GM19351 (cell line): Measurements from ENCODE around the gene TBL1X.

Experiments used
- ATAC-seq: cut with Tn5 transposase; IDR thresholded peaks from one replicate; pipeline ENCODE4 v1.9.1; 2021; ENCODE audit warnings: mild to moderate bottlenecking, moderate library complexity; ENCODE audit not compliant: unreplicated experiment

Gene TBL1X

DNA sequence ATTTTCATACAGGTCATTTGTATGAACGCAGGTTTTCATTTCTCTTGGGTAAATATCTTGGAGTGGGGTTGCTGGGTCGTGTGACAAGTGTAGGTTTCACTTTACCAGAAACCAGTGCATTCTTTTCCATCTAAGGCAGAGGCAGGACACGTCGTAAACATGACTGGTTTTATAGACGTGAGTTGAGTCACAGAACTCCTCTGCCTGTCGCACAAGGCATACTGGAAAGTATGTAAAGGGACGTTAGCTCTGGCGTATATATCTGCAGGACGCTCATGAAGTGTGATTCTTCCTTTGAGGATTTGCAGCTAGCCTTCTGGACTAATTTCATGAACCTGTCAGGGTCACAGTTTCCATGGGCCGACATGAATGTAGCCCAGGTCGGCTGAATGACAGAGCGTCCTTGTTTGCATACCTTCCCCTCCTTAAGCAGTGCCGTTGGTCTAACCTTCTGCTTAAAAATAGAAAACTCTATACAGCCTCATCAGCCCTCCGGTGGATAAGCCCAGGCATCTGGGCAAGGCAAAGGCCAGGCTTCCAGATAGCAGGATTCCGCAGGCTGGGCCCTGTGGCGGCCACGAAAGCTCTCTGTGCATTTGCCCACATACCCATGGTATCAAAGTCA lies 194.8 kb downstream of the TBL1X start:
- ATAC-seq: no peak

DNA sequence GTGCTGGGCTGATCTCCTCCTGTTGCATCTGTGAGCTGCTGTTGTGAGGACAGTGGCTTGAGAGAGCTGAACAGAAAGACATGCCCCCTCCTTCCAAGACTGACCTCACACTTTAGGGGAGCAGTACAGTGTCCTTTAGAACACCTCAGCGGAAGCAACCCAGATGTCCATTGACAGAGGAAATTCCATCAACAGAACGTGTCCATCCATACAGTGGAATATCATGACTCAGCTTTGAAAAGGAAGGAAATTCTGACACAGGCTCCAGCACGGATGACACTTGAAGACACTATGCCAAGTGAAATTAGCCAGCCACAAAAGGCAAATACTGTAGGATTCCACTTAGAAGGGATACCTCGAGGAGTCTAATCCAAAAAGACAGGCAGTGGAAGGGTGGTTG lies 197.3 kb downstream of the TBL1X start:
- no peak for ATAC-seq

GRCh38 chrX:9663216-9663615 lies 198.4 kb downstream of the TBL1X start:
- no peak for ATAC-seq

- no peak for ATAC-seq
Observed at GRCh38 chrX:9664224-9664623, 199.4 kb downstream of the TBL1X start.

GRCh38 chrX:9665113-9665512 lies 200.3 kb downstream of the TBL1X start:
- no peak for ATAC-seq

DNA sequence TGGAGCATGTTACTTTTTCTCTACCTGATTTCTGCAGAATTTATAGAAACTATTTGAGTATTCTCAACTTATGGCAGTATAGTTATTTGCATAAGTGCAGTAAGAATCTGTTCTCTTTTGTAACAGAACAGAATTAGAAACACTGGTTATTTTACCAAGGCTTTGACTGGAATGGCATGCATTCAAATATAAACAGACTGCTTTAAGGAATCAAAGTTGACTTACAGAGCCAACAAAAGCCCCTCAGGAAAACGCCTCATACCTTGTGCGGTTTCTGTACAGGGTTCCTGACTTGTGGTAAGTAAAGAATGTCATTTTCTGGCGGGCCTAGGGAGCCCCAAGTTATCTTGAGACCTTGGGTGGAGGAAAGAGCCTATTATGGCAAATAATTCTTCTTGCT lies 203.7 kb downstream of the TBL1X start:
- no peak for ATAC-seq

GRCh38 chrX:9670136-9670814 lies 205.4 kb downstream of the TBL1X start:
- ATAC-seq: no peak

- ATAC-seq: peak; percentile 68
Observed at GRCh38 chrX:9671998-9672397, 207.1 kb downstream of the TBL1X start.

- no peak for ATAC-seq
Observed at GRCh38 chrX:9676306-9676705, 211.4 kb downstream of the TBL1X start.

- ATAC-seq: no peak
Observed at GRCh38 chrX:9676738-9677097, 211.9 kb downstream of the TBL1X start.

GRCh38 chrX:9677098-9677739 lies 212.4 kb downstream of the TBL1X start:
- ATAC-seq: peak; percentile 98

- no peak for ATAC-seq
Observed at GRCh38 chrX:9678215-9678965, 213.5 kb downstream of the TBL1X start.

GRCh38 chrX:9681011-9681410 lies 216.2 kb downstream of the TBL1X start:
- ATAC-seq: no peak

GRCh38 chrX:9681422-9681821 lies 216.6 kb downstream of the TBL1X start:
- no peak for ATAC-seq

- no peak for ATAC-seq
Observed at GRCh38 chrX:9682456-9682855, 217.6 kb downstream of the TBL1X start.

- no peak for ATAC-seq
Observed at GRCh38 chrX:9682861-9683260, 218.0 kb downstream of the TBL1X start.

GRCh38 chrX:9683350-9683749 lies 218.5 kb downstream of the TBL1X start:
- no peak for ATAC-seq

DNA sequence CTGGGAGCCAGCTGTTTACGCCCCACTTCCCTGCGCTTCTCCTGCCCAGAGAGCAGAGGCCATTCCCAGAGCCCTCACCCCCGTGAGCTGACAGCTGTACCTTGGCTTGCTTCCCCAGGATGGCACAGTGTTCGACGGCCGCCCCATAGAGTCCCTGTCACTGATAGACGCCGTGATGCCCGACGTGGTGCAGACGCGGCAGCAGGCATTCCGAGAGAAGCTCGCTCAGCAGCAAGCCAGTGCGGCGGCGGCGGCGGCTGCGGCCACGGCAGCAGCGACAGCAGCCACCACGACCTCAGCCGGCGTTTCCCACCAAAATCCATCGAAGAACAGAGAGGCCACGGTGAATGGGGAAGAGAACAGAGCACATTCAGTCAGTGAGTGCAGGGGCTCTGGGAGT lies 223.0 kb downstream of the TBL1X start:
- ATAC-seq: no peak

- ATAC-seq: no peak
Observed at GRCh38 chrX:9688833-9689232, 224.0 kb downstream of the TBL1X start.

DNA sequence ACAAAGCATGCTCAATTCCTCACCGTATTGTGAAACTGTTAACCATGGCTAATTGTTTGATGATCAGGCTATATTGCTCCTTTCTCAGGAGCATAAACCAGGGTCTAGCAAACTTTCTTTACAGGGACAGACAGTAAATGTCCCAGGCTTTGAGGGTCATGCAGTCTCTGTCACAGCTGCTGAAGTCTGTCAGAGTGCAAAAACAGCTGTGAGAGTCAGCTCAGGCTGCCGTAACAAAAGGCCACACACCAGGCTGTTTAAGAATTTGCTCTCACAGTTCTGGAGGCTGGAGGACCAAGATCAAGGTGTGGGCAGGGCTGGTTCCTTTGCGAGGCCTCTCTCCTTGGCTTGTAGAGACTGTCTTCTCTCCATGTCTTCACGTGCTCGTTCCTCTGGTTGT lies 225.2 kb downstream of the TBL1X start:
- ATAC-seq: no peak

- no peak for ATAC-seq
Observed at GRCh38 chrX:9693307-9694001, 228.6 kb downstream of the TBL1X start.
